ENCODE measurements around the gene NFIC.

Gene NFIC

DNA sequence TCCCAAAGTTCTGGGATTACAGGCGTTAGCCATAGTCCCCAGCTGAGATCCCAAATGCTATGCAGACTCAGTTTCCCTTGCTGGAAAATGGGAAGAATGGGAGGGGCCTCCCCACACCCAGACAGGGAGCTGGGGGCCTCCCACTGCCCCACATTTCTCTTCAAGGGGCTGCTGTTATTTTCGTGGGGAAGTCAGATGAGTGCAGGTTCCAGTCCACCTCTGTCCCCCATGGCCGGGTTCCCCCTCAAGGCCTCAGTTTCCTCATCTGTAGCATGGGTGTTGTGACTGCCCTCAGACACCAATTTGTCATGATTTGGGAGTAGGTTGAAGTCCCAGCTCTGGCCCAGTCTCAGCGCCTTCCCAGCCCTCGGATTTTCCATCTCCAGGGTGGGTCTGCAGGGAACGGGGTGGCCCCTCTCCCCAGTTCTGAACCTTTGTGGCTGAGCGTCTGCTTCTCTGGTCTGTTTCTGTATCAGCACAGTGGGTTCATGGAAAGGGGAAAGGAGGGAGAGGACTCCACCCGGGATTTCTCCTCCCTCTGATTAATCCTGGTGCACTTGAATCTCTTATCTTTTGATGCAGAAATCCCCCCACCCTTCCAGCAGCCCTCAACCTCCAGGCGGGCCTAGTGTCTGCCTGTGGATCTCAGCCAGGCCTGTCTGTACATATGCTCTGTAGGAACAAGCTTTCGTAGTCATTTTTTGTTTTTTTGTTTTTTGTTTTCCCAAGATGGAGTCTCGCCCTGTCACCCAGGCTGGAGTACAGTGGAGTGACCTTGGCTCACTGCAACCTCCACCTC is 12.2 kb downstream of the NFIC start:
- no peak for DNase-seq (ENCODE audit: low read depth)
- TF ChIP-seq, protein P1, sequence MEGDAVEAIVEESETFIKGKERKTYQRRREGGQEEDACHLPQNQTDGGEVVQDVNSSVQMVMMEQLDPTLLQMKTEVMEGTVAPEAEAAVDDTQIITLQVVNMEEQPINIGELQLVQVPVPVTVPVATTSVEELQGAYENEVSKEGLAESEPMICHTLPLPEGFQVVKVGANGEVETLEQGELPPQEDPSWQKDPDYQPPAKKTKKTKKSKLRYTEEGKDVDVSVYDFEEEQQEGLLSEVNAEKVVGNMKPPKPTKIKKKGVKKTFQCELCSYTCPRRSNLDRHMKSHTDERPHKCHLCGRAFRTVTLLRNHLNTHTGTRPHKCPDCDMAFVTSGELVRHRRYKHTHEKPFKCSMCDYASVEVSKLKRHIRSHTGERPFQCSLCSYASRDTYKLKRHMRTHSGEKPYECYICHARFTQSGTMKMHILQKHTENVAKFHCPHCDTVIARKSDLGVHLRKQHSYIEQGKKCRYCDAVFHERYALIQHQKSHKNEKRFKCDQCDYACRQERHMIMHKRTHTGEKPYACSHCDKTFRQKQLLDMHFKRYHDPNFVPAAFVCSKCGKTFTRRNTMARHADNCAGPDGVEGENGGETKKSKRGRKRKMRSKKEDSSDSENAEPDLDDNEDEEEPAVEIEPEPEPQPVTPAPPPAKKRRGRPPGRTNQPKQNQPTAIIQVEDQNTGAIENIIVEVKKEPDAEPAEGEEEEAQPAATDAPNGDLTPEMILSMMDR (IDR thresholded peaks at IDR 0.05; ENCODE audit: low read depth, low read length, missing control alignments), result no peak
- H3K4me3 ChIP-seq (ENCODE audit: low read depth, low read length), result no peak overlapping the region

DNA sequence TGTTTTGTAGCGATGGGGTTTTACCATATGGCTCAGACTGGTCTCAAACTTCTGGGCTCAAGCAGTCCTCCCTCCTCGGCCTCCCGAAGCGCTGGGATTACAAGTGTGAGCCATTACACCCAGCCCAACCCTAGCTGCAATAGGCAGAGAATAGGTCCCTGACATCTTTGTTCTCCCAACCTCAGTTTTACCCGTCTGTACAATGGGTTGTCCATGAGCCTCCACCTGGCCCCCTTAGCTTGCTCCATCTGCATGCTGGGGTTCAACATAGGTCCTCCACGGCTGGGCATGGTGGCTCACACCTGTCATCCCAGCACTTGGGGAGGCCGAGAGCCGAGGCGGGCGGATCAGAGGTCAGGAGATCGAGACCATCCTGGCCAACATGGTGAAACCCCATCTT is 14.4 kb downstream of the NFIC start:
- no peak for DNase-seq (ENCODE audit: low read depth)
- no peak overlapping the region for H3K4me3 ChIP-seq (ENCODE audit: low read depth, low read length)
- TF ChIP-seq, protein P1 (IDR thresholded peaks at IDR 0.05; ENCODE audit: low read depth, low read length, missing control alignments), result no peak

DNA sequence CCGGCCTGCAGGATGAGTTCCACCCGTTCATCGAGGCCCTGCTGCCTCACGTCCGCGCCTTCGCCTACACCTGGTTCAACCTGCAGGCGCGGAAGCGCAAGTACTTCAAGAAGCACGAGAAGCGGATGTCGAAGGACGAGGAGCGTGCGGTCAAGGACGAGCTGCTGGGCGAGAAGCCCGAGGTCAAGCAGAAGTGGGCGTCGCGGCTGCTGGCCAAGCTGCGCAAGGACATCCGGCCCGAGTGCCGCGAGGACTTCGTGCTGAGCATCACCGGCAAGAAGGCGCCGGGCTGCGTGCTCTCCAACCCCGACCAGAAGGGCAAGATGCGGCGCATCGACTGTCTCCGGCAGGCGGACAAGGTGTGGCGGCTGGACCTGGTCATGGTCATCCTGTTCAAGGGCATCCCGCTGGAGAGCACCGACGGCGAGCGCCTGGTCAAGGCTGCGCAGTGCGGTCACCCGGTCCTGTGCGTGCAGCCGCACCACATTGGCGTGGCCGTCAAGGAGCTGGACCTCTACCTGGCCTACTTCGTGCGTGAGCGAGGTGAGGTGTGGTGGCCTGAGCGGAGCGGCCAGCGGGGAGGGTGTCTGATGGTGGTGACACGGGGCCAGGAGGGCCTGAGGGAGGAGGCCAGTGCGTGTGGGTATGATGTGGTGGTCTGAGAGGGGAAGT is 15.5 kb downstream of the NFIC start:
- TF ChIP-seq, protein P1 (IDR thresholded peaks at IDR 0.05; ENCODE audit: low read depth, low read length, missing control alignments), result no peak
- no peak for DNase-seq (ENCODE audit: low read depth)
- H3K4me3 ChIP-seq (ENCODE audit: low read depth, low read length), result no peak overlapping the region

DNA sequence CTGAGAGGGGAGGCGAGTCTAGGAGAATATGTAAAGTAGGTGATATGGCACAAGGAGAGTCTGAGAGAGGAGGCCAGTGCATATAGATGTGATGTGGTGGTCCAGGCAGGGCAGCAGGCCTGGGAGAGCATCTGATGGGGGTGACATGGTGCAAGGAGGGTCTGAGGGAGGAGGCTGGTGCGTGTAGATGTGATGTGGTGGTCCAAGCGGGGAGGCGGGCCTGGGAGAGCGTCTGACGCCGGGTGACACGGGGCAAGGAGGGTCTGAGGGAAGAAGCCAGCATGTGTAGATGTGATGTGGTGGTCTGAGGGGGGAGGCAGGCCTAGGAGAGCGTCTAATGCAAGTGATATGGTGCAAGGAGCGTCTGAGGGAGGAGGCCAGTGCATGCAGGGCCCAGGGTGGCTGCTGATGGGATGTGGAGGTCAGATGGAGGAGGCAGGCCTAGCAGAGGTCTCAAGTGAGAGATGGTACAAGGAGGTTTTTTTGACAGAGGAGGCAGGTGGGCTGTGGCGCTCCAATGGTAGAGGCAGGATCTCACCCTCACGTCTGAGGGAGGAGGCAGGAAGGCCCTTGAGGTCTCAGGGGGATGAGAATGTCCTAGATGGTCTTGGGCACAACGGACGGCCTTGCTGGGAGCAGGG is 16.2 kb downstream of the NFIC start:
- no peak for DNase-seq (ENCODE audit: low read depth)
- H3K4me3 ChIP-seq (ENCODE audit: low read depth, low read length), result no peak overlapping the region
- TF ChIP-seq, protein P1 (IDR thresholded peaks at IDR 0.05; ENCODE audit: low read depth, low read length, missing control alignments), result no peak

DNA sequence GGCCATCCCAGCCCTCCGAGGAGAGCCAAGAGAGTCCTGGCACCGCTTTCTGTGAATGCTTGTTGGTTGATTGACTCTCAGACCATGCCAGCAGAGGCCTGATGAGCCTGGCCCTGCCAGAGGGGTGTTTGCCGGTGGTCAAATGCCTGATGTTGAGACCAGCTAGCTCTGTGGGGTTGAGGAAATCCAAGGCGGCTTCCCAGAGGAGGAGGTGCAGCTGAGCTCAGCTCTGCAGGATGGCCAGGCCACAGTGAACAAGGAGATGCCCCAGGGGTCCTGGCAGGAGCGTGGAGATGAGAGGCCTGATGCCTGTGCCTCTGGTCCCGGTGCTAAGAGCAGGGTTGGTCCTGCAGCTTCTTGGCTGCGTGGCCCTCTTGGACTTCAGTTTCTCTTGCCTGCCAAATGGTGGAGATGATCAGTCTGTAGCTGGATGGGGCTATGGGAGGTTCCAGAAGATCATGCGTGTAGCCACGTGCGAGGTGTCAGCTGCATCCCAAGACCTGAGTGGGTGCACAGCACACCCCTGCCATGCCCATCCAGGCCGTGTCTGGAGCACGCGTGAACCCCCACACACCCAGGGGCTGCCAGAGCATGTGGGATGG is 16.8 kb downstream of the NFIC start:
- DNase-seq (ENCODE audit: low read depth), result no peak
- no peak overlapping the region for H3K4me3 ChIP-seq (ENCODE audit: low read depth, low read length)
- TF ChIP-seq, protein P1 (IDR thresholded peaks at IDR 0.05; ENCODE audit: low read depth, low read length, missing control alignments), result no peak

DNA sequence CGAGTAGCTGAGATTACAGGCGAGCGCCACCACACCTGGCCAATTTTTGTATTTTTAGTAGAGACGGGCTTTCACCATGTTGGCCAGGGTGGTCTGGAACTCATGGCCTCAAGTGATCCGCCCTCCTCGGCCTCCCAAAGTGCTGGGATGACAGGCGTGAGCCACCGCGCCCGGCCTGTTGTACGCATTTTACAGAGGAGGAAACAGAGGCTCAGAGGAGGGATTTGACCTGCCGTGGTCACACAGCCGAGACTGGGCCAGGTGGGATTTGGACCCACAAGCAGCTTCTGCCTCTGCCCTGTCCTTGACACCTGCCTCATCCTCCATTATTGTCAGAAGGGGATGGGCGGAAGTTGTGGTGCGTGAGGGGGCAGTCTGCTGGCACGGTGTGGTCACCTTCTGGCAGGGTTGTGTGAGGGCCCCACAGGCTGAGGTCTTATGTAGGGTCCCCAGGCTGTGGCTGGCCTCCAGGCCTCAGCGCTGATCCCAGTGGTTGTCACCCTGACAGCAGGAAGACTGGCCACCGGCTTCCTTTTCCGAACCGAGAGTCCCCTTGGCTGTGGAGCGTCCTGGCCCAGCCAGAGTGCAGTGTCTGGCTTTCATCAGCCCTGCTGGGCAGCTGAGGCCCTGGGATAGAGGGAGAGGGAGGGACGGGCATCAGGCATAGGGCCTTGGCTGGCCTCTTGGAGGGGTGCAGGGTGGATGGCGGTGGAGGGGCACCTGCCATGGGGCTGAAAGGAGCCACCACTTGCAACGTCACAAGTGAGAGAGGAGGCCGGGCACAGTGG is 20.3 kb downstream of the NFIC start:
- TF ChIP-seq, protein P1 (IDR thresholded peaks at IDR 0.05; ENCODE audit: low read depth, low read length, missing control alignments), result no peak
- DNase-seq (ENCODE audit: low read depth), result no peak
- no peak overlapping the region for H3K4me3 ChIP-seq (ENCODE audit: low read depth, low read length)
